ENCODE data around the gene EZH1. TPM values are rescaled to one million over a fixed set of nuclear protein-coding genes. Genes with fewer than 3 reads are reported as not detected.

Gene EZH1
- total and polyA plus RNA-seq, 10 of the 15 experiments (the other 5 are each of a cell fraction or from before 2014, with no cell fraction given) = 6.1 to 43.3 (median 16.8) TPM

- TF ChIP-seq ZNF24 (IDR thresholded peaks at IDR 0.05) = no peak
- TF ChIP-seq SUZ12 (IDR thresholded peaks at IDR 0.05; ENCODE audit: unreplicated experiment) = no peak
- peak; percentile 41; the same call in 1 of the 2 replicates for TF ChIP-seq MXI1 (IDR thresholded peaks at IDR 0.05; ENCODE audit: low read depth, low read length)
- TF ChIP-seq, protein P1, sequence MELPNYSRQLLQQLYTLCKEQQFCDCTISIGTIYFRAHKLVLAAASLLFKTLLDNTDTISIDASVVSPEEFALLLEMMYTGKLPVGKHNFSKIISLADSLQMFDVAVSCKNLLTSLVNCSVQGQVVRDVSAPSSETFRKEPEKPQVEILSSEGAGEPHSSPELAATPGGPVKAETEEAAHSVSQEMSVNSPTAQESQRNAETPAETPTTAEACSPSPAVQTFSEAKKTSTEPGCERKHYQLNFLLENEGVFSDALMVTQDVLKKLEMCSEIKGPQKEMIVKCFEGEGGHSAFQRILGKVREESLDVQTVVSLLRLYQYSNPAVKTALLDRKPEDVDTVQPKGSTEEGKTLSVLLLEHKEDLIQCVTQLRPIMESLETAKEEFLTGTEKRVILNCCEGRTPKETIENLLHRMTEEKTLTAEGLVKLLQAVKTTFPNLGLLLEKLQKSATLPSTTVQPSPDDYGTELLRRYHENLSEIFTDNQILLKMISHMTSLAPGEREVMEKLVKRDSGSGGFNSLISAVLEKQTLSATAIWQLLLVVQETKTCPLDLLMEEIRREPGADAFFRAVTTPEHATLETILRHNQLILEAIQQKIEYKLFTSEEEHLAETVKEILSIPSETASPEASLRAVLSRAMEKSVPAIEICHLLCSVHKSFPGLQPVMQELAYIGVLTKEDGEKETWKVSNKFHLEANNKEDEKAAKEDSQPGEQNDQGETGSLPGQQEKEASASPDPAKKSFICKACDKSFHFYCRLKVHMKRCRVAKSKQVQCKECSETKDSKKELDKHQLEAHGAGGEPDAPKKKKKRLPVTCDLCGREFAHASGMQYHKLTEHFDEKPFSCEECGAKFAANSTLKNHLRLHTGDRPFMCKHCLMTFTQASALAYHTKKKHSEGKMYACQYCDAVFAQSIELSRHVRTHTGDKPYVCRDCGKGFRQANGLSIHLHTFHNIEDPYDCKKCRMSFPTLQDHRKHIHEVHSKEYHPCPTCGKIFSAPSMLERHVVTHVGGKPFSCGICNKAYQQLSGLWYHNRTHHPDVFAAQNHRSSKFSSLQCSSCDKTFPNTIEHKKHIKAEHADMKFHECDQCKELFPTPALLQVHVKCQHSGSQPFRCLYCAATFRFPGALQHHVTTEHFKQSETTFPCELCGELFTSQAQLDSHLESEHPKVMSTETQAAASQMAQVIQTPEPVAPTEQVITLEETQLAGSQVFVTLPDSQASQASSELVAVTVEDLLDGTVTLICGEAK (IDR thresholded peaks at IDR 0.05; ENCODE audit: borderline replicate concordance) = peak; percentile 4; the same call in 1 of the 2 replicates
These were observed 496 bp downstream of the EZH1 start (continued) for GRCh38 chr17:42744283-42744805.

- ChIA-PET POLR2A (interaction anchor here (0.6 to 1.0 kb wide), 5 partner anchors 17 to 89 kb away, joined by 3 to 4 read pairs (median 3); no protein-coding TSS in a partner anchor), RAD21 (ENCODE audit: unreplicated experiment) (interaction anchor here (0.6 to 2.2 kb wide), 5 partner anchors 8 to 255 kb away, joined by 3 to 8 read pairs (median 5); partner anchors contain the start of genes PSMC3IP and RPL27), SMC1A (ENCODE audit: uncharacterized antibody, unreplicated experiment) (interaction anchor here (0.6 to 1.9 kb wide), 6 partner anchors 17 to 165 kb away, joined by 3 to 7 read pairs (median 4); no protein-coding TSS in a partner anchor), CTCF (interaction anchor here (0.6 to 3.0 kb wide), 4 partner anchors 10 to 195 kb away, joined by 4 to 13 read pairs (median 4); no protein-coding TSS in a partner anchor)
- peak overlapping the region; percentile 60; the same call in 1 of the 2 replicates for H3K27ac ChIP-seq (ENCODE audit: control insufficient read depth, insufficient read depth)
- peak overlapping the region; percentile 88 for H3K4me2 ChIP-seq (ENCODE audit: control insufficient read depth, insufficient read depth)
- H2AFZ ChIP-seq (ENCODE audit: control insufficient read depth, low read depth, low read length) = peak overlapping the region; percentile 63; the same call in 1 of the 2 replicates
- H3K9me3 ChIP-seq (replicated peaks; ENCODE audit: control insufficient read depth, insufficient read depth, low read length) = no peaks in the 10 kb centered on the region
- WGBS (ENCODE audit: insufficient coverage, insufficient replicate concordance, low lambda C conversion rate, missing lambda C conversion rate) = 72% methylated on average over 10 of the region's 10 CpGs
- ATAC-seq = no peak
- BruUV-seq (replicated peaks) = TSS peak; percentile 65
- no peak for TF ChIP-seq TCF7 (IDR thresholded peaks at IDR 0.05; ENCODE audit: borderline replicate concordance)
- TF ChIP-seq, protein P1 (IDR thresholded peaks at IDR 0.05; ENCODE audit: borderline replicate concordance) = peak; percentile 8; the same call in 1 of the 2 replicates
- H3K4me3 ChIP-seq = peak overlapping the region; percentile 63
- FAIRE-seq = no peak
- DNase-seq (ENCODE audit: low read depth, low spot score) = no peak
- peak overlapping the region; percentile 76 for H3K9ac ChIP-seq (ENCODE audit: control insufficient read depth, insufficient read depth, low read length)
- in situ Hi-C loops (cut with MboI) (no loop called here), intact Hi-C loops (cut with micrococcal nuclease; ENCODE audit: unreplicated experiment) (no loop called here)
- H3K4me1 ChIP-seq (ENCODE audit: control insufficient read depth, insufficient read depth, low read length) = peaks cover 8% of the 10 kb centered on the region; the same call in 1 of the 2 replicates
- no peaks in the 10 kb centered on the region for H3K27me3 ChIP-seq (replicated peaks in 1 of 2; ENCODE audit: control insufficient read depth in 2 of 2, insufficient read depth in 2 of 2, low read length in 1 of 2)
- peaks cover 15% of the 10 kb centered on the region for H3K79me2 ChIP-seq (ENCODE audit: control insufficient read depth, insufficient read depth, low read length)
- no peaks in the 10 kb centered on the region for H4K20me1 ChIP-seq (ENCODE audit: control insufficient read depth, insufficient read depth)
- H3K36me3 ChIP-seq (ENCODE audit: control insufficient read depth in 2 of 2, insufficient read depth in 2 of 2, low read length in 1 of 2) = no peaks in the 10 kb centered on the region
These were observed 1.1 kb downstream of the EZH1 start for GRCh38 chr17:42743595-42744282.

All from GM12878 (cell line).